GM12875 (cell line): Measurements from ENCODE around the gene NR6A1.
"Not testable (repeated sequence)": the region's sequence is repeated elsewhere in the genome, so short reads cannot be mapped to it uniquely, and the experiment has no call there.

Source experiments
- H3K4me3 ChIP-seq: one replicate; pipeline ENCODE4 v1.5.1; 2011; ENCODE audit warnings: low read depth, low read length, control low read depth
- TF ChIP-seq, protein P1 (sequence below): IDR thresholded peaks from 2 replicates; pipeline ENCODE4 v1.5.1; 2011; ENCODE audit warnings: low read depth, mild to moderate bottlenecking, control low read depth, inconsistent platforms, low read length, moderate library complexity, borderline replicate concordance; ENCODE audit not compliant: insufficient read depth

Gene NR6A1

DNA sequence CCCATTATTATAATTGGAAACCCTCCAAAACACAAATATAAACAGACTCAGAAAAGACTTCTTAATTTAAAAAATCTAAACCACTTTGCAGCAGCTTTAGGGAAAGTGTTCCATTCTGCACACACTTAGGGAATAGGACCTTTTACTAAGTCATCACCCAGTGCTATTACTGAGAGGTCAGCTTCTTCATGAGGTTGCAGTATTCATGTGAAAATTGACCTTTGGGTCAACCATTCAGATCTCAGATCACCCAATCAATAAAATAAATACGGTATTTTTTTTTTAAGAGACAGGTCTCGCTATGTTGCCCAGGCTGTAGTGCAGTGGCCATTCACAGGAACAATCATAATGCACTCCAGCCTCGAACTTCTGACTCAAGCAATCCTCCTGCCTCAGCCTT lies 21.8 kb downstream of the NR6A1 start:
- TF ChIP-seq, protein P1, sequence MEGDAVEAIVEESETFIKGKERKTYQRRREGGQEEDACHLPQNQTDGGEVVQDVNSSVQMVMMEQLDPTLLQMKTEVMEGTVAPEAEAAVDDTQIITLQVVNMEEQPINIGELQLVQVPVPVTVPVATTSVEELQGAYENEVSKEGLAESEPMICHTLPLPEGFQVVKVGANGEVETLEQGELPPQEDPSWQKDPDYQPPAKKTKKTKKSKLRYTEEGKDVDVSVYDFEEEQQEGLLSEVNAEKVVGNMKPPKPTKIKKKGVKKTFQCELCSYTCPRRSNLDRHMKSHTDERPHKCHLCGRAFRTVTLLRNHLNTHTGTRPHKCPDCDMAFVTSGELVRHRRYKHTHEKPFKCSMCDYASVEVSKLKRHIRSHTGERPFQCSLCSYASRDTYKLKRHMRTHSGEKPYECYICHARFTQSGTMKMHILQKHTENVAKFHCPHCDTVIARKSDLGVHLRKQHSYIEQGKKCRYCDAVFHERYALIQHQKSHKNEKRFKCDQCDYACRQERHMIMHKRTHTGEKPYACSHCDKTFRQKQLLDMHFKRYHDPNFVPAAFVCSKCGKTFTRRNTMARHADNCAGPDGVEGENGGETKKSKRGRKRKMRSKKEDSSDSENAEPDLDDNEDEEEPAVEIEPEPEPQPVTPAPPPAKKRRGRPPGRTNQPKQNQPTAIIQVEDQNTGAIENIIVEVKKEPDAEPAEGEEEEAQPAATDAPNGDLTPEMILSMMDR, result no peak
- no peak overlapping the region for H3K4me3 ChIP-seq

DNA sequence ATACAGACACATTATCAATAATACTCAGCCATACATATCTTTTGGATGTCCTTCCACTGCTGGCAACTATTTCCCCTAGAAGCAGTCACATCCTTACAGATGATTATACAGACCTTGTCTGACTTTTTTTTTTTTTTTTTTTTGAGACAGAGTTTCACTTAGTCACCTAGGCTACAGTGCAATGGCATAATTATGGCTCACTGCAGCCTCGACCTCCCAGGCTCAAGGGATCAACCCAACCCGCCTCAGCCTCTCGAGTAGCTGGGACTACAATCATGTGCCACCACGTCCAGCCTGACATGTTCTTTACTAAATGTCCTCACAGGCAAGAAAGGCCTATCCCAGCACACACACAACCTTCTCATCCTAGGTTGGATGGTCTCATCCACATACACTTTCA lies 24.0 kb downstream of the NR6A1 start:
- no peak overlapping the region for H3K4me3 ChIP-seq
- TF ChIP-seq, protein P1, result no peak

DNA sequence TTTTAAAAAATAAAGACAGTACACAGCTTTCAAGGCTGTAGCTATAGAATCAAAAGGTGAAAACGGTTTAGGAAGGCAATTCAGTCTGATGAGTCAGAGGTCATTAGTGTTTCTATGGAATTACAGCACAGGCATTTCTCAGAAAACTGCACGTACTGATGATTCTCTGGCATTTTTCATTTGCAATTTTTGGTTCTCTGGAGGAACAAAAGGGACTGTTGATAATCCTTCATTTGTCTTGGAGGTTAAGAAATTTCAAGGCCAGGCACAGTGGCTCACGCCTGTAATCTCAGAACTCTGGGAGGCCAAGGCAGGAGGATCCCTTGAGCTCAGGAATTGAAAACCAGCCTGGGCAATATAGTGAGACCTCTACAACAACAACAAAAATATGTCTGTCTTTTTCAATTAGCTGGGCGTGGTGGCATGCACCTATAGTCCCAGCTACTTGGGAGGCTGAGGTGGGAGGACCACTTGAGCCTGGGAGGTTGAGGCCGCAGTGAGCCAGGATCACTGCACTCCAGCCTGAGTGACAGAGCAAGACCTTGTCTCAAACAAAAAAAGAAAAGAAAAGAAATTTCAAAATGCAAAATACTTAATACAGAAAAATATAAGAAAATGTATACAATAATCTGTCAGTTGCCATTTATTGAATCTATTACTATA lies 27.3 kb downstream of the NR6A1 start:
- TF ChIP-seq, protein P1, result no peak

DNA sequence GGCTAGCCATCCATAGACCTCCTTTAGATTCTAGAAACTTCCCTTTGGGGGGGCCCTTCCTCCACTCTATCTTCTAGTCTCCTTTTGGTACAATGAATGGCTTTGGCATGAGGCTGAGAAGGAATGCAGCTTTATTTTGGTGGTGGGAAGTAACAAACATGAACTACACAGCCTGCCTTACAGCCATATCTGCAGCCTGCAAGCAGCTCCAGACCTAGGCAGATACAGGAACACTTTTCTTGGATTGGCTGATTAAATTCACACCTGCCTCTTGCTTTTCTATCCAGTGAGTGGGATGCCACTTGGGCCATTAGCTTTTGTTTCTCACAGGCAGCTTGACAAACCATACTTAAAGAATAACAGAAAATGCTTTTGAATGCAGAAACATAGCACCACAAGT lies 28.2 kb downstream of the NR6A1 start:
- TF ChIP-seq, protein P1, result no peak
- no peak overlapping the region for H3K4me3 ChIP-seq

More for the DNA sequence above, 27.3 kb downstream of the NR6A1 start:
- H3K4me3 ChIP-seq, result no peak overlapping the region

DNA sequence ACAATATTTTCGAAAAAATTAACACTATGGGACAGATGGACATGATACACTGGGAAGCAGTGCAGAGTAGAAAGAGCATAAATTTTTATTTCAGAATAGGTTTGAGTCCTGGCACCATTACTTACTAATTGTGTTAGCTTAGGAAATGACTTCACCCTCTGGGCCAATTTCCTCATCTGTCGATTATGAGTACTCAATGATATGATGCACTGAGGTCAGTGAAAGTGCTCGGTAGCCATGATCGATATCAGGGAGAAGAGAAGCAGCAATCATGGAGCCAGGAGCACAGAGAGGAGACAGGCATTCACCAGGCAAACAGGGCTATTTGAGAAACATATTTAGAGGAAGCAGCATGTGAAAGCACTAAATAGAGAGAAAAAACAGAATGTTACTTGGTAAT lies 29.4 kb downstream of the NR6A1 start:
- TF ChIP-seq, protein P1, result no peak
- H3K4me3 ChIP-seq, result no peak overlapping the region

DNA sequence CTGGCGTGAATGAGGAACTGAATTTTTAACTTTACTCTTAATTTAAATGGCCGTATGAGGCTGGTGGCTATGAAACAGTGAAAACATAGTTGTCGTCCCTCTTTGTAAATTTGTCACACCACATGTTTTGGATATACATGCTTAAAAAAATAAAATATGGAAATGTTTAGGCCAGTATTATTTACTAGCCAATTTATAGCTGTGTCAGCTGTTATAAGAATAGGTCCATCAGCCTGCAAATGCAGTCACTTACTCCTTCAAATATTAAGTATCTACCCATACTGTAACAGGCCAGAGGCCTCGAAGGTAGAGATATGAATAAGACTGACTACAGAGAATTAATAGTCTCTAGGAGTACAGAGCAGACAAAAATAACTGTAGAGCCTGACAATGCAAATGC lies 30.0 kb downstream of the NR6A1 start:
- no peak overlapping the region for H3K4me3 ChIP-seq
- TF ChIP-seq, protein P1, result no peak

DNA sequence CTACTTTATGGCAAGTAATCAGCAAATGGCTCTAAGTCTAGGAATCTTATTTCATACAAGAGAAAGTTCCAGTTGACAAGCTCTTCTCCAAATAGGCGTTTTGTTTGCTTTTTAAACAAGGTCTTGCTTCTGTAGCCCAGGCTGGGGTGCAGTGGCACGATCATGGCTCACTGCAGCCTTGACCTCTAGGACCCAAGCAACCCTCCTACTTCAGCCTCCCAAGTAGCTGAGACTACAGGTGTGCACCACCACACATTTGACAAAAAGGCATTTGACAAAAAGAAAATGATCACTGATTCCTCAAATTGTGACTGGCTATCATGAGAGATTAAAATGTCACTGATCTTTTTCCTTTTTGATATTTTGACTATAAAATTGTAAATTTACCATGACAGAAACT lies 31.8 kb downstream of the NR6A1 start:
- H3K4me3 ChIP-seq, result no peak overlapping the region
- TF ChIP-seq, protein P1, result no peak

DNA sequence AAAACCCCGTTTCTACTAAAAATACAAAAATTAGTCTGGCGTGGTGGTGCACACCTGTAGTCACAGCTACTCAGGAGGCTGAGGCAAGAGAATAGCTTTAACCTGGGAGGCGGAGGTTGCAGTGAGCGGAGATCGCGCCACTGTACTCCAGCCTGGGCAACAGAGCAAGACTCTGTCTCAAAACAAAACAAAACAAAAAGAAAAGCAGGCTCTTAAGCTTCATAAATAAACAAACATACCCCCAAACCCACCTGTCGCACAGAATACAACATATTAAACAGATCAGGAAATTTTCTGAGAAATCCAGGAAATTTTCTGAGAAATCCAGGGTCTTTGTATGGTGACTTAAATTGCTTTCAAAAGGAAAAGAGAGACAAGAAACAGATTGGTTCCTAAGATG lies 33.0 kb downstream of the NR6A1 start:
- H3K4me3 ChIP-seq, result not testable (repeated sequence)
